OCI-LY1 (cell line): ENCODE measurements around the gene EZH2.

Experiments used
- H2AFZ ChIP-seq: fragments of 200-600 bp; sonication (generic), shearing (Covaris generic); 2 replicates; pipeline ENCODE4 v1.6.0; 2014; ENCODE audit warnings: antibody characterized with exemption, mild to moderate bottlenecking, low read length
- H3F3A ChIP-seq: fragments of 200-600 bp; sonication (generic), shearing (Covaris generic); 2 replicates; pipeline ENCODE4 v1.6.0; 2014; ENCODE audit warnings: mild to moderate bottlenecking, antibody characterized with exemption, low read length, moderate library complexity; ENCODE audit not compliant: insufficient read depth
- H3K27ac ChIP-seq: fragments of 200-600 bp; sonication (generic); 2 replicates; pipeline ENCODE4 v1.5.1; 2014; ENCODE audit warnings: low read length, mixed run types, mild to moderate bottlenecking, low read depth; ENCODE audit not compliant: poor library complexity, severe bottlenecking
- H3K27me3 ChIP-seq: fragments of 200-600 bp; sonication (generic); 2 replicates; pipeline ENCODE4 v1.6.0; 2014; ENCODE audit warnings: antibody characterized with exemption, mild to moderate bottlenecking, low read length, moderate library complexity; ENCODE audit not compliant: insufficient read depth
- H3K36me3 ChIP-seq: fragments of 200-600 bp; sonication (generic); 2 replicates; pipeline ENCODE4 v1.6.1; 2014; ENCODE audit warnings: mild to moderate bottlenecking, antibody characterized with exemption, low read length, moderate library complexity, mixed read lengths; ENCODE audit not compliant: insufficient read depth
- H3K4me1 ChIP-seq: fragments of 200-600 bp; sonication (generic); 2 replicates; pipeline ENCODE4 v1.5.1; 2014; ENCODE audit warnings: mild to moderate bottlenecking, low read length, moderate library complexity; ENCODE audit not compliant: insufficient read depth, severe bottlenecking
- H3K4me2 ChIP-seq: fragments of 200-600 bp; sonication (generic), shearing (Covaris generic); 2 replicates; pipeline ENCODE4 v1.6.1; 2014; ENCODE audit warnings: low read length
- H3K4me3 ChIP-seq: fragments of 200-600 bp; sonication (generic); 2 replicates; pipeline ENCODE4 v1.5.1; 2014; ENCODE audit warnings: low read length, low read depth, mild to moderate bottlenecking, mixed read lengths; ENCODE audit not compliant: poor library complexity, severe bottlenecking
- H3K79me2 ChIP-seq: fragments of 200-600 bp; shearing (Covaris generic); 2 replicates; pipeline ENCODE4 v1.6.1; 2016; ENCODE audit warnings: mixed run types, low read length, mixed read lengths; ENCODE audit not compliant: insufficient read depth
- H3K9ac ChIP-seq: fragments of 200-600 bp; sonication (generic), shearing (Covaris generic); 2 replicates; pipeline ENCODE4 v1.6.1; 2014; ENCODE audit warnings: mild to moderate bottlenecking, low read length, mixed read lengths
- H3K9me2 ChIP-seq: fragments of 200-600 bp; sonication (generic), shearing (Covaris generic); 2 replicates; pipeline ENCODE4 v1.6.1; 2014; ENCODE audit warnings: low read depth, mild to moderate bottlenecking, low read length, mixed read lengths
- H3K9me3 ChIP-seq: fragments of 200-600 bp; shearing (Covaris generic); 2 replicates; pipeline ENCODE4 v1.6.1; 2014; ENCODE audit warnings: low read length, mixed read lengths
- H4K20me1 ChIP-seq: fragments of 200-600 bp; sonication (generic), shearing (Covaris generic); 2 replicates; pipeline ENCODE4 v1.6.0; 2016; ENCODE audit warnings: mild to moderate bottlenecking, low read length; ENCODE audit not compliant: insufficient read depth
- EZH2 ChIP-seq: fragments of 200-600 bp; sonication (generic), shearing (Covaris generic); IDR thresholded peaks from 2 replicates; pipeline ENCODE4 v1.8.0; 2017; ENCODE audit warnings: borderline replicate concordance, mixed run types, mild to moderate bottlenecking, antibody characterized with exemption, low read length, moderate library complexity, mixed read lengths
- TF ChIP-seq, protein P1 (sequence below): fragments of 200-600 bp; sonication (generic), shearing (Covaris generic); IDR thresholded peaks from 2 replicates; pipeline ENCODE4 v1.5.1; 2017; ENCODE audit warnings: mild to moderate bottlenecking, antibody characterized with exemption, low read length, moderate library complexity, mixed read lengths

The EZH2 gene

DNA sequence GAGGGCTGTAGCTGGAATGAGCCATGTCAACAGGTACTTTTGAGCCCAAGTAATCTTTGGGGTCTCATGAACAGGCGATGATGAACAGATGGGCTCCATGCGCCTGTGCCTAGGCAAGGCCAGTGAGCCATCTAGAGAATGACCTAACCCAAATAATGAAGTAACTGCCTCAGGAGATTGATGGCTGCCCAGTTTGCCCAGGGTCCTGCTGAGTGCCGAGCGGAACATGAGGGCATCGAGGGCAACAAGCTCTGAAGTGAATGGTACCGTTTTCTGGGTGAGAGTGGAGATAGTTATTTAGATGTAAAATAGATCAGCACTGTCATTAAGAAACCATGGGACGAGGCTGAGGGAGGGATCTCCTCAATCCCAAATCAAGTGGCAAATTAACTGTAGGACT lies 77.9 kb downstream of the EZH2 start:
- no peaks in the 10 kb centered on the region for H3K9me3 ChIP-seq
- TF ChIP-seq, protein P1, sequence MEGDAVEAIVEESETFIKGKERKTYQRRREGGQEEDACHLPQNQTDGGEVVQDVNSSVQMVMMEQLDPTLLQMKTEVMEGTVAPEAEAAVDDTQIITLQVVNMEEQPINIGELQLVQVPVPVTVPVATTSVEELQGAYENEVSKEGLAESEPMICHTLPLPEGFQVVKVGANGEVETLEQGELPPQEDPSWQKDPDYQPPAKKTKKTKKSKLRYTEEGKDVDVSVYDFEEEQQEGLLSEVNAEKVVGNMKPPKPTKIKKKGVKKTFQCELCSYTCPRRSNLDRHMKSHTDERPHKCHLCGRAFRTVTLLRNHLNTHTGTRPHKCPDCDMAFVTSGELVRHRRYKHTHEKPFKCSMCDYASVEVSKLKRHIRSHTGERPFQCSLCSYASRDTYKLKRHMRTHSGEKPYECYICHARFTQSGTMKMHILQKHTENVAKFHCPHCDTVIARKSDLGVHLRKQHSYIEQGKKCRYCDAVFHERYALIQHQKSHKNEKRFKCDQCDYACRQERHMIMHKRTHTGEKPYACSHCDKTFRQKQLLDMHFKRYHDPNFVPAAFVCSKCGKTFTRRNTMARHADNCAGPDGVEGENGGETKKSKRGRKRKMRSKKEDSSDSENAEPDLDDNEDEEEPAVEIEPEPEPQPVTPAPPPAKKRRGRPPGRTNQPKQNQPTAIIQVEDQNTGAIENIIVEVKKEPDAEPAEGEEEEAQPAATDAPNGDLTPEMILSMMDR = no peak
- no peak for TF ChIP-seq EZH2
- no peaks in the 10 kb centered on the region for H4K20me1 ChIP-seq
- no peak overlapping the region for H3K4me3 ChIP-seq
- H3F3A ChIP-seq = no peaks in the 10 kb centered on the region
- no peak overlapping the region for H3K4me2 ChIP-seq
- H3K27ac ChIP-seq = no peak overlapping the region
- no peaks in the 10 kb centered on the region for H3K79me2 ChIP-seq
- H3K27me3 ChIP-seq = no peaks in the 10 kb centered on the region
- no peak overlapping the region for H3K9ac ChIP-seq
- H3K9me2 ChIP-seq = no peaks in the 10 kb centered on the region
- H2AFZ ChIP-seq = no peak overlapping the region
- H3K4me1 ChIP-seq = no peaks in the 10 kb centered on the region
- peaks cover 78% of the 10 kb centered on the region for H3K36me3 ChIP-seq

DNA sequence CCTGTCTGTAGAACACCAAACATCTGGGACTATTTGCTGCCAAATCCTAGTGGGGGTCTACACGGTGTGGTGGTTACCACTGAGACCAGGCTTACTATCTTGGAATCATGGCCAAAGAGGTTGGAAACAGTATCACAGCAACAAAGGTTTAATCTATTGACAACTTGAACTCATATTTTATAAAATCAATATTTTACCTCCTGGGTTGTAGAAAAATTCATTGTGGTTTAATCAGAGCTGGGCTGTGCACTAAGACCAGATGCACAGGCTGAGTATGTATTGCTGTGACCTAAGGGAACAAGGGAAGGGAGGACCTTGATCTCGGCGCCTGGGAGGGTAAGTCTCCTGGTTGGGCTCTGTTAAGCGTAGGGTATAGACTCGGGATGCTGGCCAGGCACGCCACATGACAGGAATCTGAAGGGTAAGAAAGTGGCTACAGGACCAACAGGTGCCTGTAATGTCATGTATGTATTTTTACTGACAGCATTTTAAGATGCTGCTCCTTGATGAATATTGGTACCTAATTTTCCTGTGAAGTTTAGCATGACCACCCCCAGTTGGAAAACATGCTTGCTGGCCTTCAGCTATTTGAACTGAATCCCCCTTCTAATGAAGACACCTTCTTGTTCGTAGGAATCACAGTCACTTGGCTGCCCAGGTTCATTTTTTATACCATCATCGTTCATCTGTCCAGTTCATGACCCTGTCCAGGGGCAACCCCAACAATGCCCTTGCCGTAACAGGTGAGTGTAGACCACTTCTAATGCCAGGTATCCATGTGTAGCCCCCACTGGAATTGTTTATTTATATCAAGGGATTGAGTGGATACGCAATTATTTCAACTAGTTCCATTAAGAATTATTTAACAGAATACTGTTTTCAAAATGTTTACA lies 79.5 kb downstream of the EZH2 start:
- Histone ChIP-seq H3K4me2 (no peak overlapping the region), H3K27ac (no peak overlapping the region), H3K4me3 (no peak overlapping the region), H3F3A (no peaks in the 10 kb centered on the region), H2AFZ (no peak overlapping the region), H3K9me3 (no peaks in the 10 kb centered on the region), H3K9me2 (no peaks in the 10 kb centered on the region), H3K36me3 (peaks cover 77% of the 10 kb centered on the region), H3K79me2 (no peaks in the 10 kb centered on the region), H3K27me3 (no peaks in the 10 kb centered on the region), H4K20me1 (no peaks in the 10 kb centered on the region), H3K9ac (no peak overlapping the region), H3K4me1 (no peaks in the 10 kb centered on the region)
- no peak for TF ChIP-seq EZH2
- TF ChIP-seq, protein P1 = no peak

DNA sequence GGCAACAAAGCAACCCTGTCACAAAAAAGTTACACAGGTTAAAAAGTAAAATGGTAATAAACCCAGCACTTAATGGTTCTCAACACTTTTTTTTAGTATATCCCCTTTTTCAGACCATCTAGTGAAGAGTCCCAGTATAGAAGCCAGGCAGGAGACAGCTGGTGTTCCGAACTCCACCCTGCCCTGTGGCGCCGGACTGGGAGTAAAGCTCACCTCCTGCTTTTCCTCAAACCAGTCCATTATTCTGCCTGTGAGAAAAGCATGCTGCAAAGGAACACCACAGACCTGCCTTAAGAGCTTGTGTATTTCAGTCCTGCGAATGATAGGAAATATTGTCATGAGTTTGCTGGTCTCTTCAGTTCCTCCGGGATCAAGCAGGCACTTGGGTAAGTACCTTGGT lies 81.0 kb downstream of the EZH2 start:
- Histone ChIP-seq H3K4me1 (no peaks in the 10 kb centered on the region), H3K27me3 (no peaks in the 10 kb centered on the region), H3K27ac (no peak overlapping the region), H2AFZ (no peak overlapping the region), H3F3A (no peaks in the 10 kb centered on the region), H3K36me3 (peaks cover 77% of the 10 kb centered on the region), H3K9ac (no peak overlapping the region), H3K9me3 (no peaks in the 10 kb centered on the region), H3K4me2 (no peak overlapping the region), H3K4me3 (no peak overlapping the region), H3K9me2 (no peaks in the 10 kb centered on the region), H3K79me2 (no peaks in the 10 kb centered on the region), H4K20me1 (no peaks in the 10 kb centered on the region)
- TF ChIP-seq, protein P1 = no peak
- TF ChIP-seq EZH2 = no peak
